GM23248 (cell line): Measurements from ENCODE around the gene UBALD1.

Experiments used
- EZH2 ChIP-seq: fragments of 200-600 bp; sonication (generic); IDR thresholded peaks from 2 replicates; pipeline ENCODE4 v1.6.1; 2018; ENCODE audit warnings: antibody characterized with exemption, mild to moderate bottlenecking; ENCODE audit not compliant: insufficient read depth, poor library complexity, severe bottlenecking
- EZH2phosphoT487 ChIP-seq: fragments of 200-600 bp; sonication (generic); IDR thresholded peaks from 2 replicates; pipeline ENCODE4 v1.6.1; 2018; ENCODE audit warnings: antibody characterized with exemption, moderate library complexity, mild to moderate bottlenecking, low read depth; ENCODE audit not compliant: insufficient read depth

DNA sequence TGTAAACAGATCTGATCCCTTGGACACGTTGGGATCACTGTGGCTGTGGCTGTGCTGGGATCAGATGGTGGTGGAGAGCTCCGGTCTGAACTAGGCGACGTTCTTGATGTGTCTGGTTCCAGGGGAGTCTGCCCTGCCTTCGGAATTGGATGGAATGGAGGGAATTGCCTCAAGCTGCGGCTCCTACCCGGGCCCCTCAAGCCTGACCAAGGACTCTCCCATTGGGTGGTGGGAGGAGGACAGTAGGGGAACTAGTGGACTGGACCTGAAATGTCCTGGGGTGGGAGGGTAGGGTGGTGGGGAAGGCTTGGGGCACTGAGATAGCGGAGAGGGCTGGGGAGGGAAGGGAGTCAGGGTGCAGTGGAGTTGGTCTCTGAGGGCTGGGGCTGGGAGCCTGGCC, 3.2 kb upstream of the UBALD1 start:
- TF ChIP-seq EZH2phosphoT487, result no peak
- no peak for TF ChIP-seq EZH2
